ENCODE measurements around the gene EPB41.

DNA sequence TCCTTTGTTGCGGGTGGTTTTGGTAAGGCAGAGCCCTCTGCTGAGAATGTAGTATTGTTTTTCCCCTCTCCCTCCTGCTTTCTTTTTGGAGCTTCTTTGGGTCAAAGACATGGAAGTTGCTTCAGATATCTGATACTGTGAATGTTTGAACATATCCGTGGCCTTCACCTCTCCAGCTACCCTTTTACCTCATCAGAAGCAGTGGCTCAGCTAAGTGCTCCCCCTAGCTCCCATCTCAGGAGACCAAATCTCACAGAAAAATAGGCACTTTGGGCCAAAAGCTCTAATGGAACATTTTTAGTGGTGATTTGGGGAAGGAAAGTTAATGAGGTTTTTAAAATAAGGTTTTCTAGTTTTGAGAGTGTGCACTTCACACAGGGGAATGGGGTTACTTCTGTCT lies 203.0 kb downstream of the EPB41 start:
- TF ChIP-seq, protein P1, sequence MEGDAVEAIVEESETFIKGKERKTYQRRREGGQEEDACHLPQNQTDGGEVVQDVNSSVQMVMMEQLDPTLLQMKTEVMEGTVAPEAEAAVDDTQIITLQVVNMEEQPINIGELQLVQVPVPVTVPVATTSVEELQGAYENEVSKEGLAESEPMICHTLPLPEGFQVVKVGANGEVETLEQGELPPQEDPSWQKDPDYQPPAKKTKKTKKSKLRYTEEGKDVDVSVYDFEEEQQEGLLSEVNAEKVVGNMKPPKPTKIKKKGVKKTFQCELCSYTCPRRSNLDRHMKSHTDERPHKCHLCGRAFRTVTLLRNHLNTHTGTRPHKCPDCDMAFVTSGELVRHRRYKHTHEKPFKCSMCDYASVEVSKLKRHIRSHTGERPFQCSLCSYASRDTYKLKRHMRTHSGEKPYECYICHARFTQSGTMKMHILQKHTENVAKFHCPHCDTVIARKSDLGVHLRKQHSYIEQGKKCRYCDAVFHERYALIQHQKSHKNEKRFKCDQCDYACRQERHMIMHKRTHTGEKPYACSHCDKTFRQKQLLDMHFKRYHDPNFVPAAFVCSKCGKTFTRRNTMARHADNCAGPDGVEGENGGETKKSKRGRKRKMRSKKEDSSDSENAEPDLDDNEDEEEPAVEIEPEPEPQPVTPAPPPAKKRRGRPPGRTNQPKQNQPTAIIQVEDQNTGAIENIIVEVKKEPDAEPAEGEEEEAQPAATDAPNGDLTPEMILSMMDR (conservative IDR thresholded peaks at IDR 0.05 in 1 of 2, IDR thresholded peaks at IDR 0.05 in 1 of 2; ENCODE audit: extremely low read depth in 1 of 2, insufficient read depth in 1 of 2, low read depth in 1 of 2, low read length in 2 of 2), result no peak
- no peak for TF ChIP-seq EZH2 (IDR thresholded peaks at IDR 0.05; ENCODE audit: borderline replicate concordance, low read length)

Measured in mammary epithelial cell (primary cell).